CD14-positive monocyte (primary cell): ENCODE data around the gene GNPAT. TPM values are rescaled to one million over a fixed set of nuclear protein-coding genes. Genes with fewer than 3 reads are reported as not detected.
A peak's percentile ranks its signal among the peaks of the same experiment; 100 is the strongest.

Experiments
- DNase-seq, 3 donors: peaks; one replicate each; pipeline ENCODE4 v3.0.0-alpha.2; 2011 to 2022
- H2AFZ ChIP-seq: 2 replicates; pipeline ENCODE4 v1.6.0; 2012; ENCODE audit warnings: mild to moderate bottlenecking, low read depth, low read length, inconsistent platforms; ENCODE audit not compliant: insufficient read depth, poor library complexity, severe bottlenecking
- H3K27ac ChIP-seq, 2 donors: 1 replicate in 1 of 2; 2 replicates in 1 of 2; pipeline ENCODE4 v1.5.1; 2012 to 2013; ENCODE audit warnings: low read length in 2 of 2, control low read depth in 1 of 2, inconsistent platforms in 1 of 2, low read depth in 1 of 2, mild to moderate bottlenecking in 1 of 2
- H3K27me3 ChIP-seq, 2 donors: one replicate each; pipeline versions ENCODE4 v1.6.0 to v1.6.1; 2011 to 2013; ENCODE audit warnings: low read length in 2 of 2; ENCODE audit not compliant: control insufficient read depth in 2 of 2, insufficient read depth in 2 of 2
- H3K36me3 ChIP-seq, 2 donors: replicated peaks in 1 of 2; 1 replicate in 1 of 2; 2 replicates in 1 of 2; pipeline versions ENCODE4 v1.5.1 to v1.6.1; 2012 to 2013; ENCODE audit warnings: low read length in 2 of 2, control low read depth in 1 of 2, inconsistent platforms in 1 of 2, mild to moderate bottlenecking in 1 of 2; ENCODE audit not compliant: insufficient read depth in 2 of 2, control insufficient read depth in 1 of 2
- H3K4me1 ChIP-seq, 2 donors: 1 replicate in 1 of 2; 2 replicates in 1 of 2; pipeline versions ENCODE4 v1.5.1 to v1.6.1; 2012 to 2013; ENCODE audit warnings: low read length in 2 of 2, control low read depth in 1 of 2, inconsistent platforms in 1 of 2, mild to moderate bottlenecking in 1 of 2, moderate library complexity in 1 of 2; ENCODE audit not compliant: insufficient read depth in 2 of 2, control insufficient read depth in 1 of 2
- H3K4me2 ChIP-seq: replicated peaks from 2 replicates; pipeline ENCODE3; 2012; ENCODE audit warnings: low read length, moderate library complexity, mild to moderate bottlenecking; ENCODE audit not compliant: poor library complexity, severe bottlenecking; ENCODE audit errors: extremely low read depth
- H3K4me3 ChIP-seq, 3 experiments: fragments of 200-600 bp in 1 of 3; sonication (generic) in 1 of 3; replicated peaks in 1 of 3; 1 replicate in 2 of 3; 2 replicates in 1 of 3; pipeline ENCODE4 v1.5.1; 2011 to 2013; ENCODE audit warnings: low read length in 3 of 3, mild to moderate bottlenecking in 3 of 3, control low read depth in 2 of 3, low read depth in 2 of 3, inconsistent platforms in 1 of 3, moderate library complexity in 1 of 3
- H3K79me2 ChIP-seq: 2 replicates; pipeline ENCODE4 v1.6.0; 2012; ENCODE audit warnings: mild to moderate bottlenecking, control low read depth, inconsistent platforms, low read length, moderate library complexity; ENCODE audit not compliant: insufficient read depth
- H3K9ac ChIP-seq: 2 replicates; pipeline ENCODE4 v1.6.0; 2017; ENCODE audit warnings: low read length, mild to moderate bottlenecking; ENCODE audit not compliant: insufficient read depth, poor library complexity, severe bottlenecking
- H3K9me3 ChIP-seq, 2 donors: replicated peaks in 1 of 2; 1 replicate in 1 of 2; 2 replicates in 1 of 2; pipeline versions ENCODE4 v1.5.1 to v1.6.1; 2012 to 2013; ENCODE audit warnings: low read length in 2 of 2, control low read depth in 1 of 2; ENCODE audit not compliant: control insufficient read depth in 1 of 2, insufficient read depth in 1 of 2
- H4K20me1 ChIP-seq: 2 replicates; pipeline ENCODE4 v1.6.0; 2012; ENCODE audit warnings: mild to moderate bottlenecking, low read length, control low read depth, moderate library complexity; ENCODE audit not compliant: insufficient read depth
- H3K27ac Mint-ChIP-seq, 7 donors: one replicate each; pipeline ENCODE4 v1.8.0; 2020; ENCODE audit warnings: mild to moderate bottlenecking in 7 of 7, mixed read lengths in 7 of 7, moderate library complexity in 6 of 7, inconsistent platforms in 2 of 7
- H3K27me3 Mint-ChIP-seq, 3 donors: one replicate each; pipeline ENCODE4 v1.8.0; 2021 to 2022; ENCODE audit warnings: low read depth in 3 of 3, mild to moderate bottlenecking in 3 of 3, mixed read lengths in 3 of 3, moderate library complexity in 3 of 3, inconsistent platforms in 1 of 3
- H3K36me3 Mint-ChIP-seq, 2 donors: one replicate each; pipeline ENCODE4 v1.8.0; 2020; ENCODE audit warnings: mixed read lengths in 2 of 2, inconsistent platforms in 1 of 2, mild to moderate bottlenecking in 1 of 2
- H3K4me1 Mint-ChIP-seq: one replicate; pipeline ENCODE4 v1.8.0; 2020; ENCODE audit warnings: mild to moderate bottlenecking, mixed read lengths
- H3K4me3 Mint-ChIP-seq, 2 donors: one replicate each; pipeline ENCODE4 v1.8.0; 2020; ENCODE audit warnings: mild to moderate bottlenecking in 2 of 2, mixed read lengths in 2 of 2, moderate library complexity in 1 of 2
- H3K9me3 Mint-ChIP-seq, 7 donors: one replicate each; pipeline ENCODE4 v1.8.0; 2020 to 2022; ENCODE audit warnings: mixed read lengths in 7 of 7, mild to moderate bottlenecking in 6 of 7, moderate library complexity in 6 of 7, inconsistent platforms in 2 of 7
- CTCF ChIP-seq: fragments of 200-600 bp; IDR thresholded peaks from one replicate; pipeline ENCODE4 v1.8.0; 2022; ENCODE audit warnings: antibody characterized with exemption, mild to moderate bottlenecking
- WGBS: methylation state at CpG from one replicate; pipeline ENCODE4 v1.1.5; 2013; ENCODE audit warnings: missing lambda C conversion rate; ENCODE audit not compliant: insufficient coverage; 5-methylcytosine and 5-hydroxymethylcytosine counted together
- intact Hi-C, 2 donors: fragments of 100-400 bp; cut with micrococcal nuclease; formaldehyde crosslinking; loops; one replicate each; pipeline versions ENCODE4 v1.15.0 to v1.15.1; 2023
- polyA plus RNA-seq, 3 donors: library from polyadenylated mRNA; depleted of rRNA in 1 of 3; unstranded in 2 of 3; stranded (reverse) in 1 of 3; fragments of 300-500 nt in 2 of 3; fragments of >200 nt in 1 of 3; fragmentation: Illumina TruSeq in 2 of 3; gene quantifications; 1 replicate in 2 of 3; 2 replicates in 1 of 3; pipeline ENCODE4 v1.2.3, GENCODE V29; 2012 to 2021

The GNPAT gene
- polyA plus RNA-seq, 3 donors, result 20.8 to 40.3 (median 34.8) TPM

- peaks cover 0 to 2% (median 0%) of the 10 kb centered on the region in 7 donors for H3K9me3 Mint-ChIP-seq
- peaks cover 33 to 57% of the 10 kb centered on the region in 2 donors for H3K36me3 ChIP-seq
- no peak overlapping the region for H2AFZ ChIP-seq
- DNase-seq, result no peak
- TF ChIP-seq CTCF, result no peak
- peaks cover 59% of the 10 kb centered on the region for H3K79me2 ChIP-seq
- H3K9me3 ChIP-seq, result no peaks in the 10 kb centered on the region
- peaks cover 10% of the 10 kb centered on the region for H3K4me1 Mint-ChIP-seq
- H3K27ac Mint-ChIP-seq, result no peak overlapping the region
- peaks cover 44 to 67% of the 10 kb centered on the region in 2 donors for H3K36me3 Mint-ChIP-seq
- no peaks in the 10 kb centered on the region for H3K27me3 Mint-ChIP-seq
- H3K27me3 ChIP-seq, result no peaks in the 10 kb centered on the region
- H3K4me2 ChIP-seq, result no peak overlapping the region
- intact Hi-C loops, result loop anchor here in 1 of 2 donors (10.0 kb wide), 2 partner anchors 86 to 1866 kb away; partner anchors contain the start of genes EXOC8 and SPRTN
- H3K9ac ChIP-seq, result no peak overlapping the region
- H4K20me1 ChIP-seq, result peaks cover 52% of the 10 kb centered on the region
- H3K27ac ChIP-seq, result no peak overlapping the region
- no CpG with 5 or more reads among the region's 1 CpG for WGBS
- H3K4me3 Mint-ChIP-seq, result no peak overlapping the region
- H3K4me3 ChIP-seq, result no peak overlapping the region
- no peaks in the 10 kb centered on the region for H3K4me1 ChIP-seq
Observed at GRCh38 chr1:231248778-231249177, 7.8 kb downstream of the GNPAT start.

GRCh38 chr1:231252336-231252735 lies 11.3 kb downstream of the GNPAT start:
- no peaks in the 10 kb centered on the region for H3K27me3 ChIP-seq
- peaks cover 37% of the 10 kb centered on the region for H4K20me1 ChIP-seq
- H3K9ac ChIP-seq, result no peak overlapping the region
- no peak overlapping the region for H3K4me3 ChIP-seq
- no peak overlapping the region for H3K4me2 ChIP-seq
- 95% methylated on average over 2 of the region's 3 CpGs for WGBS
- H2AFZ ChIP-seq, result no peak overlapping the region
- no peak overlapping the region for H3K4me3 Mint-ChIP-seq
- no peaks in the 10 kb centered on the region for H3K4me1 Mint-ChIP-seq
- DNase-seq, result no peak
- H3K27ac Mint-ChIP-seq, result peak overlapping the region in 1 of 7 donors; percentile 8
- no peaks in the 10 kb centered on the region for H3K4me1 ChIP-seq
- peaks cover 24% of the 10 kb centered on the region for H3K79me2 ChIP-seq
- peaks cover 0 to 15% (median 4%) of the 10 kb centered on the region in 7 donors for H3K9me3 Mint-ChIP-seq
- H3K36me3 ChIP-seq, result peaks cover 57 to 77% of the 10 kb centered on the region in 2 donors
- peaks cover 60 to 83% of the 10 kb centered on the region in 2 donors for H3K36me3 Mint-ChIP-seq
- H3K27ac ChIP-seq, result peak overlapping the region in 1 of 2 donors; percentile 32
- intact Hi-C loops, result no loop called here
- H3K9me3 ChIP-seq, result peaks cover 0 to under 1% of the 10 kb centered on the region in 2 donors
- no peaks in the 10 kb centered on the region for H3K27me3 Mint-ChIP-seq
- no peak for TF ChIP-seq CTCF
